Fibroblast of lung (primary cell): ENCODE measurements around the gene GRP. TPM values are rescaled to one million over a fixed set of nuclear protein-coding genes. Genes with fewer than 3 reads are reported as not detected.

Source experiments
- DNase-seq, 2 donors: peaks; one replicate each; pipeline versions ENCODE4 v3.0.0 to v3.0.0-alpha.2; 2010; ENCODE audit warnings: low read depth in 2 of 2
- H2AFZ ChIP-seq: 2 replicates; pipeline ENCODE4 v1.5.1; 2012; ENCODE audit warnings: low read length, control low read depth, inconsistent platforms
- H3K27ac ChIP-seq: 2 replicates; pipeline ENCODE4 v1.5.1; 2011; ENCODE audit warnings: low read length, control low read depth; ENCODE audit not compliant: insufficient read depth
- H3K27me3 ChIP-seq: 2 replicates; pipeline ENCODE4 v1.5.1; 2011; ENCODE audit warnings: mild to moderate bottlenecking, low read length; ENCODE audit not compliant: control insufficient read depth, insufficient read depth
- H3K36me3 ChIP-seq: 2 replicates; pipeline ENCODE4 v1.5.1; 2011; ENCODE audit warnings: low read length; ENCODE audit not compliant: control insufficient read depth, insufficient read depth
- H3K4me1 ChIP-seq: 2 replicates; pipeline ENCODE4 v1.5.1; 2011; ENCODE audit warnings: low read length; ENCODE audit not compliant: control insufficient read depth, insufficient read depth; ENCODE audit errors: extremely low read depth
- H3K4me2 ChIP-seq: 2 replicates; pipeline ENCODE4 v1.5.1; 2011; ENCODE audit warnings: low read length, control low read depth; ENCODE audit not compliant: insufficient read depth; ENCODE audit errors: extremely low read depth
- H3K4me3 ChIP-seq, 4 experiments: fragments of 200-600 bp in 1 of 4; sonication (generic) in 1 of 4; replicated peaks in 1 of 4; 2 replicates each; pipeline ENCODE4 v1.5.1; 2011 to 2016; ENCODE audit warnings: low read length in 4 of 4, low read depth in 3 of 4, mild to moderate bottlenecking in 3 of 4, control low read depth in 2 of 4, inconsistent platforms in 1 of 4, mixed read lengths in 1 of 4; ENCODE audit not compliant: insufficient read depth in 1 of 4; ENCODE audit errors: control extremely low read depth in 1 of 4
- H3K79me2 ChIP-seq: 2 replicates; pipeline ENCODE4 v1.5.1; 2012; ENCODE audit warnings: mild to moderate bottlenecking, low read length, inconsistent platforms; ENCODE audit not compliant: control insufficient read depth, insufficient read depth
- H3K9ac ChIP-seq: 2 replicates; pipeline ENCODE4 v1.5.1; 2011; ENCODE audit warnings: mild to moderate bottlenecking, low read length, control low read depth; ENCODE audit not compliant: insufficient read depth
- H3K9me3 ChIP-seq: 2 replicates; pipeline ENCODE4 v1.5.1; 2012; ENCODE audit warnings: low read depth, low read length; ENCODE audit not compliant: control insufficient read depth, insufficient read depth
- H4K20me1 ChIP-seq: 2 replicates; pipeline ENCODE4 v1.5.1; 2011; ENCODE audit warnings: low read length; ENCODE audit not compliant: control insufficient read depth, insufficient read depth; ENCODE audit errors: extremely low read depth
- CTCF ChIP-seq, 2 donors: IDR thresholded peaks in 1 of 2; conservative IDR thresholded peaks in 1 of 2; 1 replicate in 1 of 2; 2 replicates in 1 of 2; pipeline ENCODE4 v1.5.1; 2011 to 2012; ENCODE audit warnings: low read length in 2 of 2, control low read depth in 1 of 2, inconsistent platforms in 1 of 2, low read depth in 1 of 2, mild to moderate bottlenecking in 1 of 2
- EZH2 ChIP-seq: IDR thresholded peaks from 2 replicates; pipeline ENCODE4 v1.5.1; 2012; ENCODE audit warnings: low read length, control low read depth, mild to moderate bottlenecking; ENCODE audit errors: missing control alignments
- polyA plus RNA-seq, 2 donors: library from polyadenylated mRNA; depleted of rRNA in 1 of 2; stranded (reverse) in 1 of 2; unstranded in 1 of 2; fragments of >200 nt; gene quantifications; 2 replicates each; pipeline ENCODE4 v1.2.1, GENCODE V29; 2011 to 2012; ENCODE audit warnings: missing spikeins in 1 of 2
- total RNA-seq: library from RNA; depleted of rRNA; stranded (reverse); fragments of >200 nt; gene quantifications from 2 replicates; pipeline ENCODE4 v1.2.1, GENCODE V29; 2014

GRP gene
- total and polyA plus RNA-seq, 2 donors (not counting 1 experiment from before 2014, with no cell fraction given), result not detected

GRCh38 chr18:59220784-59221765 lies 1.1 kb downstream of the GRP start:
- no peaks in the 10 kb centered on the region for H4K20me1 ChIP-seq
- H3K4me3 ChIP-seq, result no peak overlapping the region
- no peak overlapping the region for H3K27ac ChIP-seq
- no peak overlapping the region for H3K4me2 ChIP-seq
- no peak overlapping the region for H2AFZ ChIP-seq
- no peak for TF ChIP-seq CTCF (conservative IDR thresholded peaks at IDR 0.05 in 1 of 2, IDR thresholded peaks at IDR 0.05 in 1 of 2; ENCODE audit: low read depth in 1 of 2, low read length in 2 of 2)
- no peak for TF ChIP-seq EZH2
- H3K27me3 ChIP-seq, result peaks cover 54% of the 10 kb centered on the region
- no peak for DNase-seq
- H3K9me3 ChIP-seq, result no peaks in the 10 kb centered on the region
- no peak overlapping the region for H3K9ac ChIP-seq
- no peaks in the 10 kb centered on the region for H3K79me2 ChIP-seq
- no peaks in the 10 kb centered on the region for H3K36me3 ChIP-seq
- no peaks in the 10 kb centered on the region for H3K4me1 ChIP-seq

GRCh38 chr18:59222341-59222740 lies 2.4 kb downstream of the GRP start:
- no peaks in the 10 kb centered on the region for H3K4me1 ChIP-seq
- no peak for DNase-seq
- peaks cover 49% of the 10 kb centered on the region for H3K27me3 ChIP-seq

More at GRCh38 chr18:59222341-59222740, 2.4 kb downstream of the GRP start:
- H3K9ac ChIP-seq, result no peak overlapping the region
- no peaks in the 10 kb centered on the region for H3K36me3 ChIP-seq
- TF ChIP-seq CTCF (conservative IDR thresholded peaks at IDR 0.05 in 1 of 2, IDR thresholded peaks at IDR 0.05 in 1 of 2; ENCODE audit: low read depth in 1 of 2, low read length in 2 of 2) (no peak), EZH2 (no peak)
- H4K20me1 ChIP-seq, result no peaks in the 10 kb centered on the region
- H3K4me3 ChIP-seq, result no peak overlapping the region
- H2AFZ ChIP-seq, result no peak overlapping the region
- no peaks in the 10 kb centered on the region for H3K79me2 ChIP-seq
- no peak overlapping the region for H3K27ac ChIP-seq
- H3K4me2 ChIP-seq, result no peak overlapping the region
- H3K9me3 ChIP-seq, result no peaks in the 10 kb centered on the region
